Endothelial cell of umbilical vein (primary cell): Measurements from ENCODE around the gene ANK2. TPM values are rescaled to one million over a fixed set of nuclear protein-coding genes. Genes with fewer than 3 reads are reported as not detected.

Source experiments
- BruUV-seq: library from RNA; stranded (reverse); fragments of 400-500 nt; replicated peaks from 2 replicates; lab custom pipeline; 2021; lab: Mats Ljungman, UMichigan
- CTCF ChIA-PET: fragments of 300-600, 350-600 bp; sonication (Branson Sonifier 250); formaldehyde crosslinking; loops from one replicate; lab custom pipeline; 2021; ENCODE audit warnings: antibody characterized with exemption, inconsistent platforms; lab: Charles Lee
- POLR2A ChIA-PET: fragments of 300-600, 350-600 bp; sonication (Branson Sonifier 250); formaldehyde crosslinking; loops from one replicate; lab custom pipeline; 2021; ENCODE audit warnings: antibody characterized with exemption, inconsistent platforms; lab: Charles Lee
- DNase-seq: peaks from one replicate; pipeline ENCODE4 v3.0.0-alpha.2; 2011; ENCODE audit warnings: low read depth, low spot score
- FAIRE-seq: peaks from 2 replicates; lab custom pipeline; 2011; peaks lifted over from hg19 to GRCh38; lab: Jason Lieb, UNC
- H2AFZ ChIP-seq: 2 replicates; pipeline ENCODE4 v1.6.0; 2012; ENCODE audit warnings: low read depth, low read length, control low read depth, inconsistent platforms
- H3K27ac ChIP-seq: 2 replicates; pipeline ENCODE4 v1.5.1; 2011; ENCODE audit warnings: low read depth, mild to moderate bottlenecking, control low read depth, low read length, moderate library complexity; ENCODE audit not compliant: insufficient read depth
- H3K27me3 ChIP-seq, 2 experiments: 2 replicates each; pipeline versions ENCODE4 v1.6.0 to v1.6.1; 2011; ENCODE audit warnings: low read length in 2 of 2, mixed read lengths in 1 of 2; ENCODE audit not compliant: control insufficient read depth in 2 of 2, insufficient read depth in 2 of 2
- H3K36me3 ChIP-seq, 2 experiments: 2 replicates in 1 of 2; 3 replicates in 1 of 2; pipeline ENCODE4 v1.5.1; 2011; ENCODE audit warnings: low read length in 2 of 2, mild to moderate bottlenecking in 1 of 2, moderate library complexity in 1 of 2; ENCODE audit not compliant: control insufficient read depth in 2 of 2, insufficient read depth in 2 of 2; ENCODE audit errors: extremely low read depth in 1 of 2
- H3K4me1 ChIP-seq: 3 replicates; pipeline ENCODE4 v1.5.1; 2011; ENCODE audit warnings: mild to moderate bottlenecking, low read length; ENCODE audit not compliant: control insufficient read depth, insufficient read depth; ENCODE audit errors: extremely low read depth
- H3K4me2 ChIP-seq: 2 replicates; pipeline ENCODE4 v1.6.1; 2011; ENCODE audit warnings: low read length, control low read depth, mixed read lengths; ENCODE audit not compliant: insufficient read depth
- H3K4me3 ChIP-seq, 3 experiments: fragments of 200-600 bp in 1 of 3; sonication (generic), shearing (Covaris generic) in 1 of 3; replicated peaks in 1 of 3; 2 replicates each; pipeline ENCODE4 v1.5.1; 2011 to 2016; ENCODE audit warnings: control low read depth in 3 of 3, low read length in 3 of 3, mild to moderate bottlenecking in 2 of 3, inconsistent platforms in 1 of 3, low read depth in 1 of 3, moderate library complexity in 1 of 3; ENCODE audit not compliant: insufficient read depth in 1 of 3
- H3K79me2 ChIP-seq: 2 replicates; pipeline ENCODE4 v1.6.0; 2012; ENCODE audit warnings: low read length, inconsistent platforms; ENCODE audit not compliant: control insufficient read depth, insufficient read depth
- H3K9ac ChIP-seq: replicated peaks from 2 replicates; pipeline ENCODE3; 2011; ENCODE audit warnings: low read length, control low read depth; ENCODE audit not compliant: insufficient read depth; ENCODE audit errors: extremely low read depth
- H3K9me1 ChIP-seq: replicated peaks from 3 replicates; pipeline ENCODE4 v1.6.0; 2011; ENCODE audit warnings: mild to moderate bottlenecking, low read length; ENCODE audit not compliant: control insufficient read depth, insufficient read depth; ENCODE audit errors: extremely low read depth
- H3K9me3 ChIP-seq: replicated peaks from 2 replicates; pipeline ENCODE4 v1.5.1; 2012; ENCODE audit warnings: low read length, inconsistent platforms; ENCODE audit not compliant: control insufficient read depth, insufficient read depth
- H4K20me1 ChIP-seq: replicated peaks from 2 replicates; pipeline ENCODE3; 2011; ENCODE audit warnings: mild to moderate bottlenecking, low read length; ENCODE audit not compliant: control insufficient read depth, insufficient read depth; ENCODE audit errors: extremely low read depth
- EZH2 ChIP-seq: IDR thresholded peaks from 2 replicates; pipeline ENCODE4 v1.6.1; 2012; ENCODE audit warnings: borderline replicate concordance, low read depth, mild to moderate bottlenecking, moderate library complexity, low read length, inconsistent platforms; ENCODE audit not compliant: severe bottlenecking
- FOS ChIP-seq: IDR thresholded peaks from 2 replicates; pipeline ENCODE4 v1.6.1; 2011; ENCODE audit warnings: mild to moderate bottlenecking, low read length, moderate library complexity, borderline replicate concordance; ENCODE audit not compliant: insufficient read depth
- GATA2 ChIP-seq: IDR thresholded peaks from 2 replicates; pipeline ENCODE4 v1.7.0; 2011; ENCODE audit warnings: low read depth, mild to moderate bottlenecking, moderate library complexity, mixed read lengths, low read length; ENCODE audit not compliant: insufficient read length, insufficient read depth
- JUN ChIP-seq: IDR thresholded peaks from 2 replicates; pipeline ENCODE4 v1.6.1; 2011; ENCODE audit warnings: borderline replicate concordance, low read depth; ENCODE audit not compliant: insufficient read length, insufficient read depth
- MYC ChIP-seq: IDR thresholded peaks from one replicate; pipeline ENCODE4 v1.6.1; 2011; ENCODE audit warnings: mild to moderate bottlenecking, low read depth, low read length
- POLR2A ChIP-seq: IDR thresholded peaks from 2 replicates; pipeline ENCODE4 v1.6.1; 2012; ENCODE audit warnings: low read depth, mild to moderate bottlenecking, control low read depth, low read length
- POLR2AphosphoS5 ChIP-seq: IDR thresholded peaks from 2 replicates; pipeline ENCODE4 v1.6.1; 2012; ENCODE audit warnings: low read depth, mild to moderate bottlenecking, control low read depth, low read length, moderate library complexity; ENCODE audit not compliant: insufficient read depth
- dilution Hi-C: fragments of 300-500 bp; cut with MboI; formaldehyde crosslinking; loops from one replicate; pipeline ENCODE4 v1.15.0; 2019; ENCODE audit warnings: low sequenced_read_pairs; ENCODE audit not compliant: extremely low pct_ligation_motif_present
- intact Hi-C: fragments of 100-400 bp; cut with micrococcal nuclease; formaldehyde crosslinking; loops from one replicate; pipeline ENCODE4 v1.10.0; 2022
- polyA plus RNA-seq, 4 experiments: library from polyadenylated mRNA; depleted of rRNA in 3 of 4; stranded (reverse) in 3 of 4; unstranded in 1 of 4; fragments of >200 nt; gene quantifications; 2 replicates each; pipeline versions ENCODE4 v1.2.1 to v1.2.3, GENCODE V29; 2011 to 2012; ENCODE audit warnings: missing spikeins in 1 of 4
- total RNA-seq: library from RNA; stranded (reverse); gene quantifications from 2 replicates; pipeline ENCODE4 v1.2.3, GENCODE V29; 2021
- TF ChIP-seq, protein P1 (sequence below), 2 donors: IDR thresholded peaks; 1 replicate in 1 of 2; 2 replicates in 1 of 2; pipeline ENCODE4 v1.5.1; 2011; ENCODE audit warnings: low read length in 2 of 2, mild to moderate bottlenecking in 2 of 2, moderate library complexity in 2 of 2, control low read depth in 1 of 2, inconsistent platforms in 1 of 2, low read depth in 1 of 2; ENCODE audit not compliant: insufficient read depth in 1 of 2; ENCODE audit errors: extremely low read depth in 1 of 2
- TF ChIP-seq, protein P2 (sequence below): IDR thresholded peaks from 2 replicates; pipeline ENCODE4 v1.6.1; 2011; ENCODE audit not compliant: insufficient read depth, insufficient read length

ANK2 gene
- total and polyA plus RNA-seq, 2 donors (not counting 3 experiments of a cell fraction or from before 2014, with no cell fraction given), result not detected

DNA sequence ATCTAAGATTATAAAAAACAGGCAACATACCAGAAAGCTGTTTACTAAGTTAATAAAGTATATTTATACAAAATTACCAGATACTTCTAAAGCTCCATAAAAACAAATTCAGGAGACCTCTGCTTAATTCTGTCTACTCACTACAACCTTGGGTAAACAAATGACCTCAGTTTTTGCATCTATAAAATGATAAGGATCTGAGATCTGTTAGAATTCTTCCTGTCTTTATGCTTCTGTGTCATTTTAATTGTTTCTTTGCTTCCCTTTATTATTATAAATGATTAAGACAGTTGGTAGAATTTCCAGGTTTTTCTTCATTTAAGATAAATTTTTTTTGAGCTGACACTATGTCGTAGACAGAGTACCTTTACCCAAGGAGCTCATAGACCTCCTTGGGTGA lies 76.0 kb downstream of the ANK2 start:
- no peaks in the 10 kb centered on the region for H3K79me2 ChIP-seq
- CTCF ChIA-PET, result interaction anchor here (1.0 to 1.1 kb wide), 2 partner anchors 11 to 17 kb away, joined by 3 to 4 read pairs; no protein-coding TSS in a partner anchor
- POLR2A ChIA-PET, result no interaction called here
- no TSS peak for BruUV-seq
- H3K27me3 ChIP-seq, result no peaks in the 10 kb centered on the region
- H3K9ac ChIP-seq, result no peak overlapping the region
- no peak overlapping the region for H2AFZ ChIP-seq
- intact Hi-C loops (no loop called here), dilution Hi-C loops (no loop called here)
- no peaks in the 10 kb centered on the region for H3K9me3 ChIP-seq
- H3K4me1 ChIP-seq, result no peaks in the 10 kb centered on the region
- no peak overlapping the region for H3K27ac ChIP-seq
- no peaks in the 10 kb centered on the region for H3K9me1 ChIP-seq
- FAIRE-seq (no peak), DNase-seq (no peak)
- H4K20me1 ChIP-seq, result no peaks in the 10 kb centered on the region
- no peak overlapping the region for H3K4me3 ChIP-seq
- H3K4me2 ChIP-seq, result no peak overlapping the region
- H3K36me3 ChIP-seq, result no peaks in the 10 kb centered on the region
- TF ChIP-seq JUN (no peak), FOS (no peak), POLR2A (no peak)
- TF ChIP-seq, protein P1, sequence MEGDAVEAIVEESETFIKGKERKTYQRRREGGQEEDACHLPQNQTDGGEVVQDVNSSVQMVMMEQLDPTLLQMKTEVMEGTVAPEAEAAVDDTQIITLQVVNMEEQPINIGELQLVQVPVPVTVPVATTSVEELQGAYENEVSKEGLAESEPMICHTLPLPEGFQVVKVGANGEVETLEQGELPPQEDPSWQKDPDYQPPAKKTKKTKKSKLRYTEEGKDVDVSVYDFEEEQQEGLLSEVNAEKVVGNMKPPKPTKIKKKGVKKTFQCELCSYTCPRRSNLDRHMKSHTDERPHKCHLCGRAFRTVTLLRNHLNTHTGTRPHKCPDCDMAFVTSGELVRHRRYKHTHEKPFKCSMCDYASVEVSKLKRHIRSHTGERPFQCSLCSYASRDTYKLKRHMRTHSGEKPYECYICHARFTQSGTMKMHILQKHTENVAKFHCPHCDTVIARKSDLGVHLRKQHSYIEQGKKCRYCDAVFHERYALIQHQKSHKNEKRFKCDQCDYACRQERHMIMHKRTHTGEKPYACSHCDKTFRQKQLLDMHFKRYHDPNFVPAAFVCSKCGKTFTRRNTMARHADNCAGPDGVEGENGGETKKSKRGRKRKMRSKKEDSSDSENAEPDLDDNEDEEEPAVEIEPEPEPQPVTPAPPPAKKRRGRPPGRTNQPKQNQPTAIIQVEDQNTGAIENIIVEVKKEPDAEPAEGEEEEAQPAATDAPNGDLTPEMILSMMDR (IDR thresholded peaks at IDR 0.05; ENCODE audit: extremely low read depth in 1 of 2, insufficient read depth in 1 of 2, low read depth in 1 of 2, low read length in 2 of 2), result no peak

DNA sequence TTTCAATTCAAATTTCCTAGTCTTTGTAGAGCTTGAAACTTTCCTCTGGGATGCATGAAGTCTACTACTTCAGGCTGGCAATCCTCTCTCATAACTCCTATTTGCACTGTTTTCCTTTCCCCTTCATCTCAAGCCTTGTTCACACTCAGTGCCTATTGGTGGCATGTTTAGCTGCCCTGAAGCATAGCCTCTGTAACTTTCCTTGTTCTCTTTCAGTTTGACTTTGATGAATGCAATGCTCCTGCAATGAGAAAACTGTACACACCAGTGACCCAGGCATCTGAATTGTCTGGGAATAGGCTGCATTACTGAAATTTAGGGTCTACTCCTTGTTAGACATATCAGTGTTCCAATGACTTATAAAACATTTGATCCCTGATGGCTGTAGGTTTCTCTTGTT lies 81.7 kb downstream of the ANK2 start:
- no peaks in the 10 kb centered on the region for H3K79me2 ChIP-seq
- H2AFZ ChIP-seq, result no peak overlapping the region
- no peak overlapping the region for H3K9ac ChIP-seq
- H3K9me3 ChIP-seq, result no peaks in the 10 kb centered on the region
- no peak overlapping the region for H3K4me2 ChIP-seq
- CTCF ChIA-PET, result no interaction called here
- no TSS peak for BruUV-seq
- no peaks in the 10 kb centered on the region for H3K4me1 ChIP-seq
- H3K36me3 ChIP-seq, result no peaks in the 10 kb centered on the region
- no peaks in the 10 kb centered on the region for H4K20me1 ChIP-seq
- POLR2A ChIA-PET, result no interaction called here
- intact Hi-C loops (no loop called here), dilution Hi-C loops (no loop called here)
- no peak for DNase-seq
- no peak for TF ChIP-seq GATA2
- TF ChIP-seq FOS, result no peak
- no peak for TF ChIP-seq MYC
- TF ChIP-seq, protein P1 (IDR thresholded peaks at IDR 0.05; ENCODE audit: extremely low read depth in 1 of 2, insufficient read depth in 1 of 2, low read depth in 1 of 2, low read length in 2 of 2), result no peak
- no peak for TF ChIP-seq EZH2
- TF ChIP-seq, protein P2, sequence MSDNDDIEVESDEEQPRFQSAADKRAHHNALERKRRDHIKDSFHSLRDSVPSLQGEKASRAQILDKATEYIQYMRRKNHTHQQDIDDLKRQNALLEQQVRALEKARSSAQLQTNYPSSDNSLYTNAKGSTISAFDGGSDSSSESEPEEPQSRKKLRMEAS, result no peak
- TF ChIP-seq POLR2AphosphoS5, result no peak
- TF ChIP-seq JUN, result no peak
- no peak for TF ChIP-seq POLR2A
- no peak overlapping the region for H3K27ac ChIP-seq
- H3K9me1 ChIP-seq, result no peaks in the 10 kb centered on the region
- FAIRE-seq, result no peak
- no peaks in the 10 kb centered on the region for H3K27me3 ChIP-seq
- H3K4me3 ChIP-seq, result no peak overlapping the region
